Pulmonary artery endothelial cell (primary cell): ENCODE measurements around the gene AP1M1. TPM values are rescaled to one million over a fixed set of nuclear protein-coding genes. Genes with fewer than 3 reads are reported as not detected.

Source experiments
- DNase-seq: peaks from one replicate; pipeline ENCODE4 v3.0.0-alpha.2; 2011; ENCODE audit warnings: low read depth, low spot score
- total RNA-seq: library from RNA; depleted of rRNA; stranded (reverse); fragments of >200 nt; gene quantifications from 2 replicates; pipeline ENCODE4 v1.2.3, GENCODE V29; 2014

AP1M1 gene
- total RNA-seq, 1 donor from 2014 or later = 67.3 TPM

DNA sequence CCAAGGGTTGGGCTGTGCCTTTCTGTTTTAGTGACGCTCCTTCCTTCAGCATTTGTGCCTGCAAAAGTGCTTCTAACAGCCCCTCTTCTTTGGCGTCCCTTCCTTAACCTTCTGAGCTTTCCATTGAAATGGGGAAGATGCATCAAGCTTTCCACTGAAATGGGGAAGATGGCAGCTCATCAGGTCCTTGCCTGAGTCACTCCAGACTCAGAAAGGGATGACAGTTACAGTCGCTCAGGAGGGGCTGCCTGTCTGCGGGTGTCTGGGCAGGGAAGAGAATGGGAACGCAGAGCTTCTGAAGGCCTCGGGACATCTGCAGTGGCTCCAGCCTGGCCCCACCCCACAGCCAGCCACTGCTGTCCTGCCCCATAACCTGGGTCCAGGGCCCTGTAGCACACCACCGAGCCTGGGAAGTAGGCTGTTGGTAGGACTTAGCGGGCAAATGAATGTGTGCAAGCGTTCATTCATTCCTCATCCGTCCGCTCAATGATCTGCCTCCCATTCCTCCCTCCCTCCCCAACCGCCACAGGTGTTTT lies 9.8 kb downstream of the AP1M1 start:
- DNase-seq = no peak

GRCh38 chr19:16208064-16208759 lies 10.5 kb downstream of the AP1M1 start:
- no peak for DNase-seq

GRCh38 chr19:16208847-16209665 lies 11.3 kb downstream of the AP1M1 start:
- DNase-seq = no peak

- DNase-seq = no peak
Observed at GRCh38 chr19:16210168-16210567, 12.5 kb downstream of the AP1M1 start.

- no peak for DNase-seq
Observed at GRCh38 chr19:16213076-16213475, 15.4 kb downstream of the AP1M1 start.

DNA sequence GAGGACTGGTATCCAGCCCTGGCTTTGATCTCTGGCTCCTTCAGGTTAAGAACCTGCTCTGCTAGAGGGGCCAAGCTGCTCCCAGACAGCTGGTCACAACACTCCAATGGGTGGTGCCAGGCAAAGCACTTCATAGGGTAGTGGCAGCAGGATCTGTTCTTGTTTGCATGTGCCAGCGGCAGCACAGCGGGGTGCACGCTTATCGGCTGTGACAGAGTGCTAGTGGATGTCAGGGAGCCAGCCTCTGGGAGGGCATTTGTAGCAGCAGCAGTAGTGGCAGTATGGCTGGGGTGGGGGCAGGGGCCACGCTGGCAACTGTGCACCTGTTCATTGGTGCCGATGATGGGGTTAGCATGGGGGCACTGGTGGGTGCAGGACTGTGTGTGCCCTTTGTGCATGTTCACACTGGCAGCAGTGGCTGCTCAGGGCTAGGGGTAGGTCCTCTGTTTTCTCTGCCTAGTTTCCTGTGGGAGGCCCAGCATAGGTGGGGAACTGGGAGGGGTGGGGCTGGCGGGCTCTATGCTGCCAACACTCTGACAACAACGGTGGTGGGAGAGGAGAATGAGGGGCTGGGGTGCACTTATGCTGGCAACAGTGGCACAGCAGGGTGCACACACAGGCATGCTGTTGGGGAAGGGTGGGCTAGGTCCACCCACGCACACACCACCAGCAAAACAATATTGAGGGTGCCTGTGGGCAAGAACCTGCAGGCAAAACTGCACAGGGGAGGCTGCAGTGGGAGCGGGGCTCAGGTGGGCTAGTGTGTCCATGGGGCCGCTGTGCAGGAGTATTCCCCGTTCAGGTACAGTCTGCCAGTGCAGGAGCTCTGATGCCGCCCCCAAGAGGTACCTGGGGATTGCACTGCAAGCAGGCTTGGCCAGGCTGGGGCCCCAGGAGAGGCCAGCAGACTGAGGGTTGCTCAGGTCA lies 19.3 kb downstream of the AP1M1 start:
- DNase-seq = no peak

- no peak for DNase-seq
Observed at GRCh38 chr19:16217716-16218451, 20.2 kb downstream of the AP1M1 start.

GRCh38 chr19:16218851-16219250 lies 21.1 kb downstream of the AP1M1 start:
- DNase-seq = no peak

GRCh38 chr19:16222806-16223205 lies 25.1 kb downstream of the AP1M1 start:
- DNase-seq = no peak

DNA sequence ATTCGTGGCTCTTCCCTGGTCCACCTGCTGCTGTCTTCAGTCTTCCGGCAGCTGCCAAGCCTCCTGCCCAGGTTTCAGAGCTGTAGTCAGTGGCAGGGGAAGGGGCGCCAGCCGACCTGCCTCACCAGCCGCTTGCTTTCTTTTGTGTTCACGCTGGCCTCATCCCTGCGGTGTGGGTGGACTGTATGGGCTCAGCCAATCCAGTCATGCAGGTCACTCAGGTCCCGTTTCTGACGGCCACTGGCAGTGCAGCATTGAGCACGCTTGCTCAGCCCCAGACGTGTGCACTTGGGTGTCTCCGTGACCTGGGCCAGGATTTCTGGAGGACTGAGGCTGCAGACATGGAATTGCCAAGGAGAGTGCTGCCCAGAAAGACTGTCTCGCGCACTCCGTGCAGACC lies 26.0 kb downstream of the AP1M1 start:
- no peak for DNase-seq

DNA sequence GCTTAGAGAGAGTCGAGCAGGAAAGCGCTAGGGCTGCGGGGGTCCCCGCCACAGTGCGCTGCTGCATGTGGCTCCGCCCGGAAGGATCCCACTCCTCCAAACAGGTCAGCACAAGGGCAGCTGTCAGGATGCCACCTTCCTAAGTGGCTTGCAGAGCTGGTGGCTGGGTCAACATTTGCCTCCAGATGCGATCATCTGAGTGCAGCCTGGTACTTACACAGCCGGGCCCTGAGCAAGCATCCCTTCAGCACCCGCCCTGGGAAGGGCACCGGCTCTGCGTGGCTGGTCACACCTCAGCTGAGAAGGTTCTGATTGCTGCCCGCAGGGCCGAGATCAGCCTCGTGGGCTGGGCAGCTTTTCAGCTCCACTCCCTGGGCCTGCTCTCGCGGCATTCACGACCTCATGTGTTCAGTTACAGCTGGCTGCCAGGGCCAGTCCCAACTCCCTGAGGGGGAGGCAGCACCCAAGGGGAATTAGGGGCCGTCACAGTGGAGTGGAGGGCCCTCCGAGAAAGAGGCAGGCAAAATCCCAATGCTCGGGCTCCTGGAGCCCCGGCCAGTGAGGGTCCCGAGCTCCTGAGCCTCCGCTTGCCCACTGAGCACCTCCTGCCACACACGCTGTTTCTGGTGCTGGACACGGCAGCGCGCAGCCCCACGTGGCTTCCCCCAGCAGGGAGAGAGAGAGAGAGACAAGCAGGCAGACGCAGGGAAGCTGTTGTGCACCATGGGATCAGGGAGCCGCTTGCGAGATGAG lies 26.8 kb downstream of the AP1M1 start:
- DNase-seq = no peak

DNA sequence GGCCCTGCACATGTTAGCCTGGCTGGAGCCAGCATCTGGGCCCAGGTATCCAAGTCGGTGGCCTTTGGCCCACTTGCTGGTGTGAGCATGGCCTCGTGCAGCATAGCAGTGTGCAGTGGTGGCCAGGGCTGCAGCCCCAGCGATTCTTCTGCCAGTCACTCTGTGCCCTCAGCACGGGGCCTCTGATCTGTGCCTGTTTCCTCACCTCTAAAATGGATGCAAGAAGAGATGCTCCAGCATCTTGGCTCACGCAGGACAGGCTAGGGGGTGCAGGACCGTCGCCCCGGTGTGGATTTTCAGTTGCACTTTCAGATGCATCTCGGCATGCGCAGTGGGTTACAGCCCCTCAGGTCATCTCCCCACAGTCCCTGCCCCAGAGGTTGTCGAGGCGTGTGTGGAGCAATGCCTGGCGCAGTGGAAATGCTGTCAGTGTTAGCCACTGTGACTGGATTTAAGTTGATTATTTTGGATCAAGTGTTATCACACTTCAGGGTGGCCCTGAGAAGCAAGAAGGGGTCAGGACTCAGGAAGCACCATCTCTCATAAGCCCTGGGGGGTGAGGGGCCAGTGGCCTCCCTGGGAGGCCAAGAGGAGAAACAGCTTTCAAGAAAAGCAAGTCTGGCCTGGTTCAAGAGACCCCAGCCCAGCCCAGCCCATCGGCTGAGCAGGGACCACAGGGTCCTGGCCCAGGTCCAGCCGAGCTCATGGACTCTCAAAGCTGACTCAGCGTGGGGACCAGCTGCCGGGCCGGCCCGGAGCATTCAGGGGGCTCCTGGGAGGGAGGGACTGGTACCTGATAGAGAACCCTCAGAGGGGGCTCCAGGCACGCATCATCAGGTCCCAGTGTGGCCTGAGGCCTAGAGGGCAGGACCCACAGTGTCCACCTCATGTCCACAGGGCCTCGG lies 27.8 kb downstream of the AP1M1 start:
- no peak for DNase-seq

DNA sequence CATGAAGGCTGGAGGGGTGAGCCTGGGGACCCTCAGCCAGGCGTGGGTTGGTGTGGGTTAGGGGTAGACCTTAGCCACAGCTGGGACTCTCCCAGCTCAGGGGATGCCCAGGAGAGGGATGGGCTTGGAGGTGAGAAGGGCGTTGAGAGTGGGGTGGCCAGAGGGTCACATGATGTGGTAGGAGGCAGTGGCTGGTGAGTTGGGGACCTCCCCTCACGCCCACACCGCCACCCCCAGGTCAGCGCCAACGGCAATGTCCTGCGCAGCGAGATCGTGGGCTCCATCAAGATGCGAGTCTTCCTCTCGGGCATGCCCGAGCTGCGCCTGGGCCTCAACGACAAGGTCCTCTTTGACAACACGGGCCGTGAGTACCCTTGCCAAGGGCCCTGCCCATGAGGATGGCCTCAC lies 28.5 kb downstream of the AP1M1 start:
- DNase-seq = no peak

- no peak for DNase-seq
Observed at GRCh38 chr19:16226878-16227836, 29.4 kb downstream of the AP1M1 start.

DNA sequence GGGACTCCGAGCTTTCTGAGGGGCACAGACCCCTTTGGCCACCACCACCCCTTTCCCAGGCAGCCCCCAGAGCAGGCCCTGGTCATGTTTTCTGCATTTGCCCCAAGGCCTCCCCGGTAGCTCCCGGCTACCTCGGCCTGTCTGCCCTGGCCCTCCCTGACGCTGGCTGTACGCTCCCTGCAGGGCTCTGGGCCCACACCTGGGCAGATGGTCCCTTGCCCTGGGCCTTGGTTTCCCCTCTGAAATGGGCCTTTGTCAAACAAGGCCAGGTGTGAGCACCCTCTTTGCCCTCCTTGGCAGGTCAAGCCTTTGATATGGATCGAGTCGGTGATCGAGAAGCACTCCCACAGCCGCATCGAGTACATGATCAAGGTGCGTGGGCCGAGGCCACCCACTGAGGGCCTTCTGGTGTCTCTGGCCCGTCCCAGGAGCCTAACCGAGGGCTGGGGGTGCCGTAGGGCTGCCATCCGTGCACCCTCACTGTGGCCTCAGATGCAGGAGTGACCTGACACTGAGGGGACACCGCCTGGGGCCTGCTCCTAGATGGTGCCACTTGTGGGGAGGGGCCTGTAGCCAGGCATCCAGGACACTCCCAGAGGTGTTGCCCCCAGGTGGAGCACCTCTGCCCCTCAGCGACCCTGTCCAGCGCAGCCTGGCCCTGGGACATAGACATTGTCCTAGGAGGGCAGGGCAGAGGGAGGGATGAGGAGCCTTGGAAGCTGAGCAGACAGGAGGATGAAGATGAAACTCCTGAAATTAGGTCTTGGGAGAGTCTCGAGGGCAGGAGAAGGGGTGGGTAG lies 30.3 kb downstream of the AP1M1 start:
- DNase-seq = no peak

DNA sequence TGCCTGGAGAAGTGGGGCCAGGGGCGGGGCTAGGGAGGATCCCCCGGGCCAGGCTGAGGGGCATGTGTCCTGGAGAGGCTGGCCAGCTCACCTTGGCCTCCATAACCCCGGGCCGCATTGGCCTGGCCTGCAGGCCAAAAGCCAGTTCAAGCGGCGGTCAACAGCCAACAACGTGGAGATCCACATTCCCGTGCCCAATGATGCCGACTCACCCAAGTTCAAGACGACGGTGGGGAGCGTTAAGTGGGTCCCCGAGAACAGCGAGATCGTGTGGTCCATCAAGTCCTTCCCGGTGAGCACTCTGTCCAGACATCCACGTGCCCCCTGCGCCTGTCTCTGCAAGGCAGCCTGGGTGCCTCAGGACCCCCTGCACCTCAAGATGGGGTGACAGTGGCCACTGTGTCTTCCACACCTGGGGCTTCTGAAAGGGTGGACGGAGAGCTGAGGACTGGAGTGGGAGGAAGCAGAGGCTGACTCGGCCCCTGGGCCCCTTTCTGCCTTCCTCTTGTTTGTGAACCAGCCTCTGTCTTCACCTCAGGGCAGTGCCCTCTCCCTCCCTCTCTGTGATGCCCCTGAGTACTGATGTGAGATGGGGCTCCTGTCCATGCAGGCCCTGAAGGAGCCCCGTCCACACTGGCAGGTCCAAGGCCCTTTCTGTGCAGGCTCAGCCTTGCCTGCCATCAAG lies 31.1 kb downstream of the AP1M1 start:
- no peak for DNase-seq

DNA sequence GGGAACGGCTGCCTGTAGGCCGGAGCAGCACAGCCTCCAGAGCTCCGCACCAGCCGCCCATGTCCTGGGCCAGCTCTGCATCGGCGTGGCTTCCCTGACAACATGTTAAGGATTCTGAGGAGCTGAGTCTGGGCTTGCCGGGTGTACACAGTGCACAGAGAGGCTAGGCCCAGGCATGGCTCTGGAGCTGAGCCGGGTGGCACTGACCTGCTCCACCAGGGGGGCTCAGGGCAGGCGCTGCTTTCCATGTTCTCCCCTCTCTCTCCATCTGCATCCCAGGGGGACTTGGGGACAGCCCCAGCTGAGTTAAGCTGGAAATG lies 31.6 kb downstream of the AP1M1 start:
- DNase-seq = no peak
